GM21528 (cell line): ENCODE data around the gene GNAL.
"Not testable (repeated sequence)": the region's sequence is repeated elsewhere in the genome, so short reads cannot be mapped to it uniquely, and the experiment has no call there.

ENCODE experiments used
- ATAC-seq: cut with Tn5 transposase; IDR thresholded peaks from one replicate; pipeline ENCODE4 v1.9.1; 2021; ENCODE audit warnings: mild to moderate bottlenecking, moderate library complexity; ENCODE audit not compliant: unreplicated experiment, low FRiP score

The GNAL gene

GRCh38 chr18:11688972-11689668 is at the start of gene GNAL:
Gene GNAL, plus strand, starts transcription at chr18:11689264. Its CDS starts 300 bp downstream, at chr18:11689564.
- ATAC-seq: peak; percentile 66

- ATAC-seq: not testable (repeated sequence)
Measured at GRCh38 chr18:11647310-11647709, 41.8 kb upstream of the GNAL start.

GRCh38 chr18:11647804-11648203 is 41.3 kb upstream of the GNAL start:
- not testable (repeated sequence) for ATAC-seq

GRCh38 chr18:11649839-11650238 is 39.2 kb upstream of the GNAL start:
- no peak for ATAC-seq

- no peak for ATAC-seq
Measured at GRCh38 chr18:11651899-11652298, 37.2 kb upstream of the GNAL start.

- ATAC-seq: no peak
Measured at GRCh38 chr18:11653521-11653920, 35.5 kb upstream of the GNAL start.

GRCh38 chr18:11654736-11655605 is 34.1 kb upstream of the GNAL start:
- no peak for ATAC-seq

GRCh38 chr18:11655606-11655932 is 33.5 kb upstream of the GNAL start:
- no peak for ATAC-seq

- no peak for ATAC-seq
Measured at GRCh38 chr18:11657152-11657551, 31.9 kb upstream of the GNAL start.

- ATAC-seq: no peak
Measured at GRCh38 chr18:11657554-11657953, 31.5 kb upstream of the GNAL start.

- ATAC-seq: no peak
Measured at GRCh38 chr18:11658019-11658418, 31.0 kb upstream of the GNAL start.

- ATAC-seq: no peak
Measured at GRCh38 chr18:11658989-11659388, 30.1 kb upstream of the GNAL start.

GRCh38 chr18:11660691-11661090 is 28.4 kb upstream of the GNAL start:
- no peak for ATAC-seq

GRCh38 chr18:11661430-11661829 is 27.6 kb upstream of the GNAL start:
- ATAC-seq: no peak

GRCh38 chr18:11663439-11664029 is 25.5 kb upstream of the GNAL start:
- no peak for ATAC-seq

GRCh38 chr18:11664286-11664685 is 24.8 kb upstream of the GNAL start:
- ATAC-seq: no peak

GRCh38 chr18:11665146-11665545 is 23.9 kb upstream of the GNAL start:
- ATAC-seq: no peak

- no peak for ATAC-seq
Measured at GRCh38 chr18:11665587-11665986, 23.5 kb upstream of the GNAL start.

- no peak for ATAC-seq
Measured at GRCh38 chr18:11666176-11666575, 22.9 kb upstream of the GNAL start.

- ATAC-seq: no peak
Measured at GRCh38 chr18:11666831-11667230, 22.2 kb upstream of the GNAL start.

GRCh38 chr18:11667578-11667977 is 21.5 kb upstream of the GNAL start:
- no peak for ATAC-seq
